Omental fat pad (tissue), 4 donors: ENCODE results near the gene KIRREL3. TPM values are rescaled to one million over a fixed set of nuclear protein-coding genes. Genes with fewer than 3 reads are reported as not detected.

Source experiments
- ATAC-seq: fragments of 150-250 bp; one replicate; pipeline ENCODE4 v1.9.1; 2016; ENCODE audit warnings: mild to moderate bottlenecking, moderate library complexity; ENCODE audit not compliant: low FRiP score
- DNase-seq: peaks from one replicate; pipeline ENCODE4 v3.0.0-alpha.2; 2019; ENCODE audit warnings: low spot score
- CTCF ChIP-seq, 3 donors: fragments of 450-650 bp; IDR thresholded peaks; one replicate each; pipeline ENCODE4 v1.5.1; 2016 to 2017; ENCODE audit warnings: antibody characterized with exemption in 3 of 3, mild to moderate bottlenecking in 3 of 3, moderate library complexity in 2 of 3
- total RNA-seq, 4 donors: library from RNA; depleted of rRNA; stranded (reverse); fragments of >200 nt; gene quantifications; one replicate each; pipeline ENCODE4 v1.1.0, GENCODE V29; 2016

Gene KIRREL3
- total RNA-seq, 4 donors from 2014 or later: 0.09 to 0.60 TPM; not detected in 2

GRCh38 chr11:126394036-126394435 is 606.5 kb downstream of the KIRREL3 start:
- no peak for DNase-seq

GRCh38 chr11:126393143-126393542 is 607.4 kb downstream of the KIRREL3 start:
- no peak for DNase-seq
- TF ChIP-seq CTCF (IDR thresholded peaks at IDR 0.05): no peak
- no peak for ATAC-seq

More at GRCh38 chr11:126394036-126394435, 606.5 kb downstream of the KIRREL3 start:
- TF ChIP-seq CTCF (IDR thresholded peaks at IDR 0.05): no peak
- ATAC-seq: no peak

- ATAC-seq (no peak), DNase-seq (no peak)
- no peak for TF ChIP-seq CTCF (IDR thresholded peaks at IDR 0.05)
Measured at GRCh38 chr11:126392633-126393013, 607.9 kb downstream of the KIRREL3 start.

GRCh38 chr11:126391970-126392632 is 608.5 kb downstream of the KIRREL3 start:
- DNase-seq (no peak), ATAC-seq (no peak)
- no peak for TF ChIP-seq CTCF (IDR thresholded peaks at IDR 0.05)

GRCh38 chr11:126391286-126391954 is 609.1 kb downstream of the KIRREL3 start:
- DNase-seq (no peak), ATAC-seq (no peak)
- TF ChIP-seq CTCF (IDR thresholded peaks at IDR 0.05): no peak

GRCh38 chr11:126390272-126390867 is 610.2 kb downstream of the KIRREL3 start:
- no peak for TF ChIP-seq CTCF (IDR thresholded peaks at IDR 0.05)
- ATAC-seq: no peak
- DNase-seq: no peak
